Measurements from ENCODE around the gene TNFAIP2. TPM values are rescaled to one million over a fixed set of nuclear protein-coding genes. Genes with fewer than 3 reads are reported as not detected.

Gene TNFAIP2
- total and polyA plus RNA-seq, 2 donors (not counting 3 experiments of a cell fraction or from before 2014, with no cell fraction given), result 31.6 to 42.7 TPM

DNA sequence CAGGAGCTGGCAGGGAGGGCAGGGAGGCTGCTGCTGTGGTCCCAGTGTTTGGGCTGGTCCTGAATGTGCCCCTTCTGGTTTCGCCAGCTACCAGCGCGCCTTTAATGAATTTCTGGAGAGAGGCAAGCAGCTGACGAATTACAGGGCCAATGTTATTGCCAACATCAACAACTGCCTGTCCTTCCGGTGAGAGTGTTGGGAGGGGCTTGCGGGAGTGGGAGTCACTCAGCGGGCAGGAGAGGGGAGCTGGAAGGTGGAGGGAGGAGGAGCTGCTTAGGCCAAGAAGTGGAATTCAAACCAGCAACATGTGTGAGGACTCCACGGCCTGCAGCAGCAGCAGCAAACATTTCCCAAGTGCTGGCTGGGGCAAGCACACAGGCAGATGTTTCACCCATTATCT lies 7.7 kb downstream of the TNFAIP2 start:
- Histone ChIP-seq H4K20me1 (replicated peaks; ENCODE audit: control insufficient read depth, extremely low read depth, insufficient read depth, low read length) (no peaks in the 10 kb centered on the region), H3K9me3 (replicated peaks; ENCODE audit: control insufficient read depth, insufficient read depth, low read length) (no peaks in the 10 kb centered on the region), H3K4me2 (ENCODE audit: insufficient read depth, low read length) (no peak overlapping the region), H3K4me3 (replicated peaks in 1 of 3; ENCODE audit: insufficient read depth in 1 of 3, low read depth in 1 of 3, low read length in 3 of 3) (no peak overlapping the region), H2AFZ (ENCODE audit: low read depth, low read length) (no peak overlapping the region), H3K9me1 (replicated peaks; ENCODE audit: control insufficient read depth, extremely low read depth, insufficient read depth, low read length) (no peaks in the 10 kb centered on the region), H3K79me2 (ENCODE audit: control insufficient read depth, insufficient read depth, low read length) (no peaks in the 10 kb centered on the region), H3K27me3 (ENCODE audit: control insufficient read depth in 2 of 2, insufficient read depth in 2 of 2, low read length in 2 of 2) (no peaks in the 10 kb centered on the region), H3K4me1 (ENCODE audit: control insufficient read depth, extremely low read depth, insufficient read depth, low read length) (peaks cover 16% of the 10 kb centered on the region), H3K27ac (ENCODE audit: insufficient read depth, low read depth, low read length) (no peak overlapping the region), H3K36me3 (ENCODE audit: control insufficient read depth in 2 of 2, extremely low read depth in 1 of 2, insufficient read depth in 2 of 2, low read length in 2 of 2) (peaks cover 0 to 28% of the 10 kb centered on the region in 2 experiments), H3K9ac (replicated peaks; ENCODE audit: extremely low read depth, insufficient read depth, low read length) (no peak overlapping the region)
- ChIA-PET POLR2A (no interaction called here), CTCF (interaction anchor here (0.5 to 6.9 kb wide), 5 partner anchors 10 to 161 kb away, joined by 3 to 86 read pairs (median 5); no protein-coding TSS in a partner anchor)
- FAIRE-seq (peak; percentile 72), DNase-seq (ENCODE audit: low read depth, low spot score) (no peak)
- TF ChIP-seq GATA2 (IDR thresholded peaks at IDR 0.05; ENCODE audit: insufficient read depth, insufficient read length, low read depth, low read length) (no peak), POLR2AphosphoS5 (IDR thresholded peaks at IDR 0.05; ENCODE audit: insufficient read depth, low read depth, low read length) (no peak)
- BruUV-seq (replicated peaks), result no TSS peak
- intact Hi-C loops (cut with micrococcal nuclease) (no loop called here), dilution Hi-C loops (cut with MboI; ENCODE audit: extremely low pct_ligation_motif_present, low sequenced_read_pairs) (no loop called here)

DNA sequence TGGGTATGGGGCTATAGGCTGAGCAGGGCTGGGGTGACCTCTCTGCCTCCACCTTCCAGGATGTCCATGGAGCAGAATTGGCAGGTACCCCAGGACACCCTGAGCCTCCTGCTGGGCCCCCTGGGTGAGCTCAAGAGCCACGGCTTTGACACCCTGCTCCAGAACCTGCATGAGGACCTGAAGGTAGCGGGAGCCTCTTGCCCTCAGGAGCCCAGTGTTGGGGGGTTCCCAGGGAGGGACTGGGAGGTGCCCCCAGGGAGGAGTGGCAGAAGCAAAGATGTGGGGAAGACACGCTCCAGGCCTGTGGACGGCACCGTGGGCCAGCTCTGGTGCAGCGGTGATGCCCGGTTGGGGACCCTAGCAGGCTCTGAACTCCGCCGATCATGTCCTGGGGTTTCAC lies 8.3 kb downstream of the TNFAIP2 start:
- peaks cover 15% of the 10 kb centered on the region for H3K4me1 ChIP-seq (ENCODE audit: control insufficient read depth, extremely low read depth, insufficient read depth, low read length)
- no TSS peak for BruUV-seq (replicated peaks)
- no peak overlapping the region for H3K4me2 ChIP-seq (ENCODE audit: insufficient read depth, low read length)
- no peaks in the 10 kb centered on the region for H4K20me1 ChIP-seq (replicated peaks; ENCODE audit: control insufficient read depth, extremely low read depth, insufficient read depth, low read length)
- H3K79me2 ChIP-seq (ENCODE audit: control insufficient read depth, insufficient read depth, low read length), result no peaks in the 10 kb centered on the region
- no peaks in the 10 kb centered on the region for H3K27me3 ChIP-seq (ENCODE audit: control insufficient read depth in 2 of 2, insufficient read depth in 2 of 2, low read length in 2 of 2)
- POLR2A ChIA-PET, result no interaction called here
- H2AFZ ChIP-seq (ENCODE audit: low read depth, low read length), result no peak overlapping the region
- CTCF ChIA-PET, result interaction anchor here (1.1 to 6.9 kb wide), 3 partner anchors 9 to 55 kb away, joined by 5 to 86 read pairs (median 9); no protein-coding TSS in a partner anchor
- no peak overlapping the region for H3K27ac ChIP-seq (ENCODE audit: insufficient read depth, low read depth, low read length)
- no peak overlapping the region for H3K9ac ChIP-seq (replicated peaks; ENCODE audit: extremely low read depth, insufficient read depth, low read length)
- dilution Hi-C loops (cut with MboI; ENCODE audit: extremely low pct_ligation_motif_present, low sequenced_read_pairs), result no loop called here
- TF ChIP-seq, protein P1, sequence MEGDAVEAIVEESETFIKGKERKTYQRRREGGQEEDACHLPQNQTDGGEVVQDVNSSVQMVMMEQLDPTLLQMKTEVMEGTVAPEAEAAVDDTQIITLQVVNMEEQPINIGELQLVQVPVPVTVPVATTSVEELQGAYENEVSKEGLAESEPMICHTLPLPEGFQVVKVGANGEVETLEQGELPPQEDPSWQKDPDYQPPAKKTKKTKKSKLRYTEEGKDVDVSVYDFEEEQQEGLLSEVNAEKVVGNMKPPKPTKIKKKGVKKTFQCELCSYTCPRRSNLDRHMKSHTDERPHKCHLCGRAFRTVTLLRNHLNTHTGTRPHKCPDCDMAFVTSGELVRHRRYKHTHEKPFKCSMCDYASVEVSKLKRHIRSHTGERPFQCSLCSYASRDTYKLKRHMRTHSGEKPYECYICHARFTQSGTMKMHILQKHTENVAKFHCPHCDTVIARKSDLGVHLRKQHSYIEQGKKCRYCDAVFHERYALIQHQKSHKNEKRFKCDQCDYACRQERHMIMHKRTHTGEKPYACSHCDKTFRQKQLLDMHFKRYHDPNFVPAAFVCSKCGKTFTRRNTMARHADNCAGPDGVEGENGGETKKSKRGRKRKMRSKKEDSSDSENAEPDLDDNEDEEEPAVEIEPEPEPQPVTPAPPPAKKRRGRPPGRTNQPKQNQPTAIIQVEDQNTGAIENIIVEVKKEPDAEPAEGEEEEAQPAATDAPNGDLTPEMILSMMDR (IDR thresholded peaks at IDR 0.05; ENCODE audit: extremely low read depth in 1 of 2, insufficient read depth in 1 of 2, low read depth in 1 of 2, low read length in 2 of 2), result no peak
- TF ChIP-seq POLR2AphosphoS5 (IDR thresholded peaks at IDR 0.05; ENCODE audit: insufficient read depth, low read depth, low read length) (no peak), MYC (IDR thresholded peaks at IDR 0.05; ENCODE audit: low read depth, low read length) (no peak), EZH2 (IDR thresholded peaks at IDR 0.05; ENCODE audit: borderline replicate concordance, low read depth, low read length, severe bottlenecking) (no peak), GATA2 (IDR thresholded peaks at IDR 0.05; ENCODE audit: insufficient read depth, insufficient read length, low read depth, low read length) (no peak), FOS (IDR thresholded peaks at IDR 0.05; ENCODE audit: borderline replicate concordance, insufficient read depth, low read length) (no peak)
- TF ChIP-seq, protein P2, sequence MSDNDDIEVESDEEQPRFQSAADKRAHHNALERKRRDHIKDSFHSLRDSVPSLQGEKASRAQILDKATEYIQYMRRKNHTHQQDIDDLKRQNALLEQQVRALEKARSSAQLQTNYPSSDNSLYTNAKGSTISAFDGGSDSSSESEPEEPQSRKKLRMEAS (IDR thresholded peaks at IDR 0.05; ENCODE audit: insufficient read depth, insufficient read length), result no peak
- no peaks in the 10 kb centered on the region for H3K9me1 ChIP-seq (replicated peaks; ENCODE audit: control insufficient read depth, extremely low read depth, insufficient read depth, low read length)
- H3K36me3 ChIP-seq (ENCODE audit: control insufficient read depth in 2 of 2, extremely low read depth in 1 of 2, insufficient read depth in 2 of 2, low read length in 2 of 2), result peaks cover 0 to 28% of the 10 kb centered on the region in 2 experiments
- FAIRE-seq, result no peak
- H3K9me3 ChIP-seq (replicated peaks; ENCODE audit: control insufficient read depth, insufficient read depth, low read length), result no peaks in the 10 kb centered on the region
- DNase-seq (ENCODE audit: low read depth, low spot score), result no peak
- no peak overlapping the region for H3K4me3 ChIP-seq (replicated peaks in 1 of 3; ENCODE audit: insufficient read depth in 1 of 3, low read depth in 1 of 3, low read length in 3 of 3)
- intact Hi-C loops (cut with micrococcal nuclease), result no loop called here
